ENCODE results near the gene TRABD2A. TPM values are rescaled to one million over a fixed set of nuclear protein-coding genes. Genes with fewer than 3 reads are reported as not detected.
A peak's percentile ranks its signal among the peaks of the same experiment; 100 is the strongest.
"Not testable (repeated sequence)": the region's sequence is repeated elsewhere in the genome, so short reads cannot be mapped to it uniquely, and the experiment has no call there.

The TRABD2A gene
- total and polyA plus RNA-seq, 9 of the 15 experiments (the other 6 are each of a cell fraction or from before 2014, with no cell fraction given) = 0.07 to 0.45 (median 0.25) TPM

DNA sequence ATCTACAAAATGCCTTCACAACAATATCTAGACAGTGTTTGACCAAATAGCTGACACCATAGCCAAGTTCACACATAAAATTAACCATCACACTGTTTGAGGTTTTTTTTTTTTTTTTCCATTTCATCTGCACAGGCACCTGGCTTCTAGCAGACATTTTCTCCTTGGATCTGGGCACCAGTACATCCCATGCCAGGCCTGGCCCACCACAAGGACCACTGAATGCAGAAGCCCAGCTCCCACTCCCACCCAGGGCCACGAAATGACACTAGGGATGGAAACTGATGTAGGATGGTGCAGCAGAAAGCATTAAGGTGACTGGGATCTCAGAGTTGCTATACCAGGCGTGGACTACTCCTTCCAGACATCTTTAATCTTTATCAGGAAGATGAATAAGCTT is 37.5 kb upstream of the TRABD2A start (continued):
- no peak for TF ChIP-seq SMAD1 (IDR thresholded peaks at IDR 0.05; ENCODE audit: low read depth, low read length, partially characterized antibody)
- TF ChIP-seq, protein P1, sequence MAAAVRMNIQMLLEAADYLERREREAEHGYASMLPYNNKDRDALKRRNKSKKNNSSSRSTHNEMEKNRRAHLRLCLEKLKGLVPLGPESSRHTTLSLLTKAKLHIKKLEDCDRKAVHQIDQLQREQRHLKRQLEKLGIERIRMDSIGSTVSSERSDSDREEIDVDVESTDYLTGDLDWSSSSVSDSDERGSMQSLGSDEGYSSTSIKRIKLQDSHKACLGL (CRISPR knock-in tag; IDR thresholded peaks at IDR 0.05; ENCODE audit: borderline replicate concordance, poor library complexity, severe bottlenecking) = no peak

DNA sequence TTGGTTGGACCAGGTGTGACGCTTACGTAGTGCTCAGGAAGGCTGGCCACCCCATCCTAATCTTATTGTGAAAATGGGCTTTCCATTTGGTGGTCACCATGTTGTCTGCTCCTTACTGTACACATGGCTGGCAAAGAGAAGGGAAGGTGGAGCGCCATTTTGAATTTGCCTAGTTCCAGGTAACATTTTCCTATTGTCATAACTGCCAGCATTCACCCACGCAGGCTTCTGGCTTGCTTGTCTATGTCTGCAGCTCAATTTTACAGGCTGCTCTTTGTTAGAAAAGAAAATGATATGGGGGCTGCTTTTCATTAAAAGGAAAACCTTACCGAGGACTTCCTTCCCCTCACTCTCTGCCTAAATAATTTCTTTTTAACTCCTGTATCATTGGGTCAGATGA is 36.9 kb upstream of the TRABD2A start:
- Histone ChIP-seq H2AFZ (ENCODE audit: low read depth, low read length) (peak overlapping the region; percentile 69), H3K4me1 (replicated peaks in 1 of 2; ENCODE audit: control insufficient read depth in 2 of 2, insufficient read depth in 2 of 2, low read length in 2 of 2) (peaks cover 0 to 13% of the 10 kb centered on the region in 2 experiments; a peak in 3 of 5 replicates)
- ATAC-seq; H3K79me2 ChIP-seq (ENCODE audit: control insufficient read depth, insufficient read depth, low read length); in situ Hi-C loops (cut with MboI); H3K36me3 ChIP-seq (ENCODE audit: control insufficient read depth, insufficient read depth, low read length); CTCF ChIA-PET (ENCODE audit: low intra/inter-chr PET ratio); intact Hi-C loops (cut with micrococcal nuclease); DNase-seq (ENCODE audit: extremely low read depth in 1 of 4, low spot score in 3 of 4); H3K9me1 ChIP-seq (ENCODE audit: control insufficient read depth, insufficient read depth, low read length); H3K9me3 ChIP-seq (replicated peaks; ENCODE audit: control insufficient read depth, insufficient read depth, low read depth, low read length); H3K27me3 ChIP-seq (ENCODE audit: control insufficient read depth in 2 of 2, insufficient read depth in 2 of 2, low read length in 2 of 2); FAIRE-seq; H3K4me3 ChIP-seq; H3K4me2 ChIP-seq (ENCODE audit: insufficient read depth, low read length); H4K20me1 ChIP-seq (replicated peaks; ENCODE audit: control insufficient read depth, insufficient read depth, low read length); H3K9ac ChIP-seq (ENCODE audit: insufficient read depth in 1 of 2, low read depth in 2 of 2, low read length in 2 of 2); BruUV-seq (replicated peaks); H3K27ac ChIP-seq (ENCODE audit: extremely low read depth, low read depth, low read length): not testable (repeated sequence)
- 67% methylated on average over 5 of the region's 5 CpGs for WGBS (ENCODE audit: insufficient coverage, low coverage, missing lambda C conversion rate)
- POLR2A ChIA-PET = interaction anchor here (0.6 to 5.1 kb wide), 2 partner anchors 12 to 280 kb away, joined by 3 to 78 read pairs; partner anchors contain the start of gene TMSB10

DNA sequence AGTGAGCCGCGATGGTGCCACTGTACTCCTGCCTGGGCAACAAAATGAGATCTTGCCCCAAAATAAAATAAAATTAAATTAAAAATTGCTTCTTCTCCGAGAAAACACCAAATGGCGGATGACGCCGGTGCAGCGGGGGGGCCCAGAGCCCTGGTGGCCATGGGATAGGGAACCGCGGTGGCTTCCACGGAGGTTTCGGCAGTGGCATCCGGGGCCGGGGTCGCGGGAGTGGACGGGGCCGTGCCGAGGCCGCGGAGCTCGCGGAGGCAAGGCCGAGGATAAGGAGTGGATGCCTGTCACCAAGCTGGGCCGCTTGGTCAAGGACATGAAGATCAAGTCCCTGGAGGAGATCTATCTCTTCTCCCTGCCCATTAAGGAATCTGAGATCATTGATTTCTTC is 34.8 kb upstream of the TRABD2A start:
- H3K27me3 ChIP-seq (ENCODE audit: control insufficient read depth in 2 of 2, insufficient read depth in 2 of 2, low read length in 2 of 2); BruUV-seq (replicated peaks); H3K79me2 ChIP-seq (ENCODE audit: control insufficient read depth, insufficient read depth, low read length); H3K9ac ChIP-seq (ENCODE audit: insufficient read depth in 1 of 2, low read depth in 2 of 2, low read length in 2 of 2); ATAC-seq; H3K9me3 ChIP-seq (replicated peaks; ENCODE audit: control insufficient read depth, insufficient read depth, low read depth, low read length); H3K4me2 ChIP-seq (ENCODE audit: insufficient read depth, low read length); H3K27ac ChIP-seq (ENCODE audit: extremely low read depth, low read depth, low read length); H2AFZ ChIP-seq (ENCODE audit: low read depth, low read length); intact Hi-C loops (cut with micrococcal nuclease); H3K36me3 ChIP-seq (ENCODE audit: control insufficient read depth, insufficient read depth, low read length); FAIRE-seq; CTCF ChIA-PET (ENCODE audit: low intra/inter-chr PET ratio); H3K4me3 ChIP-seq; DNase-seq (ENCODE audit: extremely low read depth in 1 of 4, low spot score in 3 of 4); in situ Hi-C loops (cut with MboI); H3K9me1 ChIP-seq (ENCODE audit: control insufficient read depth, insufficient read depth, low read length); H4K20me1 ChIP-seq (replicated peaks; ENCODE audit: control insufficient read depth, insufficient read depth, low read length): not testable (repeated sequence)
- POLR2A ChIA-PET = interaction anchor here (0.8 to 5.1 kb wide), 2 partner anchors 9 to 10 kb away, joined by 6 to 78 read pairs; partner anchors contain the start of gene TMSB10
- H3K4me1 ChIP-seq (replicated peaks in 1 of 2; ENCODE audit: control insufficient read depth in 2 of 2, insufficient read depth in 2 of 2, low read length in 2 of 2) = peaks cover 0 to 13% of the 10 kb centered on the region in 2 experiments; a peak in 3 of 5 replicates
- WGBS (ENCODE audit: insufficient coverage, low coverage, missing lambda C conversion rate) = 90% methylated on average over 22 of the region's 24 CpGs
